GM12878 (cell line): Measurements from ENCODE around the gene CCDC14. TPM values are rescaled to one million over a fixed set of nuclear protein-coding genes. Genes with fewer than 3 reads are reported as not detected.

Experiments used
- ATAC-seq: fragments of 200-7000 bp; cut with Tn5 transposase; 3 replicates; pipeline ENCODE4 v1.9.1; 2020; ENCODE audit warnings: mild to moderate bottlenecking, moderate library complexity
- BruUV-seq: library from RNA; stranded (reverse); fragments of 400-500 nt; replicated peaks from 2 replicates; lab custom pipeline; 2021; lab: Mats Ljungman, UMichigan
- CTCF ChIA-PET: fragments of 300-600 bp; sonication (Branson Sonifier 250); formaldehyde crosslinking; extraction: SDS; loops from one replicate; lab custom pipeline; 2021; ENCODE audit warnings: inconsistent platforms; lab: Yijun Ruan, JAX
- POLR2A ChIA-PET: fragments of 350-600 bp; formaldehyde crosslinking; extraction: SDS; loops from one replicate; lab custom pipeline; 2021; ENCODE audit warnings: inconsistent platforms; lab: Charles Lee
- RAD21 ChIA-PET: fragments of 300-600 bp; sonication (Branson Sonifier 250); formaldehyde crosslinking; loops from one replicate; lab custom pipeline; 2023; ENCODE audit warnings: antibody characterized with exemption; ENCODE audit not compliant: unreplicated experiment; lab: Charles Lee
- SMC1A ChIA-PET: fragments of 300-600 bp; sonication (Branson Sonifier 250); formaldehyde crosslinking; loops from one replicate; lab custom pipeline; 2023; ENCODE audit not compliant: unreplicated experiment, uncharacterized antibody; lab: Charles Lee
- DNase-seq: peaks from one replicate; pipeline ENCODE4 v3.0.0-alpha.2; 2011; ENCODE audit warnings: low read depth, low spot score
- FAIRE-seq: peaks from 3 replicates; lab custom pipeline; 2011; peaks lifted over from hg19 to GRCh38; lab: Jason Lieb, UNC
- H2AFZ ChIP-seq: 2 replicates; pipeline ENCODE4 v1.6.0; 2011; ENCODE audit warnings: low read depth, low read length, control low read depth; ENCODE audit not compliant: control insufficient read depth
- H3K27ac ChIP-seq: 2 replicates; pipeline ENCODE4 v1.5.1; 2011; ENCODE audit warnings: control low read depth; ENCODE audit not compliant: control insufficient read depth, insufficient read depth
- H3K27me3 ChIP-seq, 2 experiments: replicated peaks in 1 of 2; 2 replicates each; pipeline versions ENCODE4 v1.6.0 to v1.6.1; 2011; ENCODE audit warnings: low read length in 1 of 2; ENCODE audit not compliant: control insufficient read depth in 2 of 2, insufficient read depth in 2 of 2
- H3K36me3 ChIP-seq, 2 experiments: 2 replicates each; pipeline ENCODE4 v1.5.1; 2011; ENCODE audit warnings: low read length in 1 of 2; ENCODE audit not compliant: control insufficient read depth in 2 of 2, insufficient read depth in 2 of 2
- H3K4me1 ChIP-seq: 2 replicates; pipeline ENCODE4 v1.6.1; 2011; ENCODE audit warnings: mild to moderate bottlenecking, low read length, moderate library complexity, mixed read lengths; ENCODE audit not compliant: control insufficient read depth, insufficient read depth
- H3K4me2 ChIP-seq: 2 replicates; pipeline ENCODE4 v1.6.0; 2011; ENCODE audit warnings: control low read depth; ENCODE audit not compliant: control insufficient read depth, insufficient read depth
- H3K4me3 ChIP-seq: fragments of 200-600 bp; sonication (generic); 2 replicates; pipeline ENCODE4 v1.5.1; 2016
- H3K79me2 ChIP-seq: 2 replicates; pipeline ENCODE4 v1.6.0; 2011; ENCODE audit warnings: low read length; ENCODE audit not compliant: control insufficient read depth, insufficient read depth
- H3K9ac ChIP-seq: 2 replicates; pipeline ENCODE4 v1.8.0; 2011; ENCODE audit warnings: low read length, control low read depth, mixed read lengths; ENCODE audit not compliant: control insufficient read depth, insufficient read depth
- H3K9me3 ChIP-seq: replicated peaks from 3 replicates; pipeline ENCODE4 v1.5.1; 2011; ENCODE audit warnings: mild to moderate bottlenecking, low read length; ENCODE audit not compliant: control insufficient read depth, insufficient read depth
- H4K20me1 ChIP-seq: 2 replicates; pipeline ENCODE4 v1.6.0; 2011; ENCODE audit not compliant: control insufficient read depth, insufficient read depth
- BACH1 ChIP-seq: fragments of 450-650 bp; IDR thresholded peaks from 2 replicates; pipeline ENCODE4 v1.6.1; 2017; ENCODE audit warnings: mild to moderate bottlenecking, borderline replicate concordance
- CBX5 ChIP-seq: sonication (generic); IDR thresholded peaks from 2 replicates; pipeline ENCODE4 v1.6.1; 2016; ENCODE audit warnings: low read depth, moderate library complexity, mild to moderate bottlenecking, inconsistent platforms
- CEBPZ ChIP-seq: fragments of 150-350 bp; IDR thresholded peaks from 2 replicates; pipeline ENCODE4 v1.6.1; 2016; ENCODE audit warnings: low read depth, low read length
- CUX1 ChIP-seq: IDR thresholded peaks from 2 replicates; pipeline ENCODE4 v1.6.1; 2012; ENCODE audit warnings: improper control_type of control experiment, low read depth, low read length; ENCODE audit not compliant: insufficient replicate concordance
- HDAC2 ChIP-seq: fragments of 200-600 bp; sonication (generic); IDR thresholded peaks from 2 replicates; pipeline ENCODE4 v1.6.1; 2017
- KAT2A ChIP-seq: conservative IDR thresholded peaks from 2 replicates; pipeline ENCODE4 v1.6.1; 2011; ENCODE audit warnings: low read depth, low read length; ENCODE audit not compliant: control insufficient read depth
- NBN ChIP-seq: fragments of 450-650 bp; IDR thresholded peaks from 2 replicates; pipeline ENCODE4 v1.6.1; 2016
- NR2C1 ChIP-seq: fragments of 450-650 bp; IDR thresholded peaks from 2 replicates; pipeline ENCODE4 v1.6.1; 2017; ENCODE audit warnings: antibody characterized with exemption, mild to moderate bottlenecking, moderate library complexity
- NR2C2 ChIP-seq: IDR thresholded peaks from 2 replicates; pipeline ENCODE4 v1.6.1; 2011; ENCODE audit warnings: borderline replicate concordance, low read depth; ENCODE audit not compliant: control insufficient read depth, insufficient read length
- PAX8 ChIP-seq: fragments of 450-650 bp; IDR thresholded peaks from 2 replicates; pipeline ENCODE4 v1.6.1; 2017; ENCODE audit warnings: mild to moderate bottlenecking, moderate library complexity
- SIX5 ChIP-seq: IDR thresholded peaks from 2 replicates; pipeline ENCODE4 v1.6.1; 2011; ENCODE audit warnings: mild to moderate bottlenecking, low read depth, low read length, moderate library complexity; ENCODE audit not compliant: severe bottlenecking
- SKIL ChIP-seq: fragments of 450-650 bp; IDR thresholded peaks from 2 replicates; pipeline ENCODE4 v1.6.1; 2017; ENCODE audit warnings: mild to moderate bottlenecking, low read depth, inconsistent platforms; ENCODE audit not compliant: poor library complexity, severe bottlenecking
- YBX1 ChIP-seq: fragments of 450-650 bp; IDR thresholded peaks from 2 replicates; pipeline ENCODE4 v1.6.1; 2016; ENCODE audit warnings: antibody characterized with exemption
- WGBS: methylation state at CpG from one replicate; pipeline ENCODE4 v1.1.6; 2016; ENCODE audit warnings: low lambda C conversion rate; ENCODE audit not compliant: insufficient replicate concordance, insufficient coverage; ENCODE audit errors: missing lambda C conversion rate; 5-methylcytosine and 5-hydroxymethylcytosine counted together
- in situ Hi-C: fragments of 300-500 bp; cut with MboI; formaldehyde crosslinking; loops from 9 replicates; pipeline ENCODE4 v1.14.3; 2018; ENCODE audit warnings: mixed read lengths
- intact Hi-C: fragments of 100-400 bp; cut with micrococcal nuclease; formaldehyde crosslinking; loops from one replicate; pipeline ENCODE4 v1.14.2; 2022; ENCODE audit not compliant: unreplicated experiment
- polyA plus RNA-seq, 11 experiments: library from polyadenylated mRNA; depleted of rRNA in 4 of 11; unstranded in 6 of 11; stranded (reverse) in 5 of 11; fragments of >200 nt; fragmentation: Nextera tagmentation in 4 of 11; fragmentation: Illumina TruSeq in 1 of 11; extraction: Ambion mirVana in 4 of 11; extraction: Trizol in 1 of 11; gene quantifications; 1 replicate in 1 of 11; 2 replicates in 10 of 11; pipeline versions ENCODE4 v1.2.1 to v1.2.3, GENCODE V29; 2011 to 2016; ENCODE audit warnings: inconsistent platforms in 2 of 11, missing spikeins in 2 of 11, low read depth in 1 of 11
- total RNA-seq, 4 experiments: library from RNA; depleted of rRNA in 3 of 4; stranded (reverse); fragments of >200 nt in 3 of 4; fragmentation: Illumina TruSeq in 1 of 4; extraction: Trizol in 1 of 4; gene quantifications; 2 replicates each; pipeline versions ENCODE4 v1.2.1 to v1.2.3, GENCODE V29; 2013 to 2021

CCDC14 gene
- total and polyA plus RNA-seq, 10 of the 15 experiments (the other 5 are each of a cell fraction or from before 2014, with no cell fraction given): 15.9 to 104 (median 43.0) TPM

GRCh38 chr3:123935830-123936229 is 25.2 kb downstream of the CCDC14 start (continued):
- TF ChIP-seq NR2C1 (no peak), SIX5 (no peak), CBX5 (no peak)

- ChIA-PET CTCF (no interaction called here), RAD21 (no interaction called here), POLR2A (no interaction called here), SMC1A (no interaction called here)
- intact Hi-C loops: no loop called here
- Histone ChIP-seq H2AFZ (no peak overlapping the region), H3K4me1 (no peaks in the 10 kb centered on the region), H3K4me2 (no peak overlapping the region), H3K9ac (no peak overlapping the region), H4K20me1 (no peaks in the 10 kb centered on the region), H3K27me3 (no peaks in the 10 kb centered on the region), H3K79me2 (no peaks in the 10 kb centered on the region), H3K36me3 (no peaks in the 10 kb centered on the region; a peak in 1 of 4 replicates), H3K27ac (no peak overlapping the region), H3K9me3 (no peaks in the 10 kb centered on the region), H3K4me3 (no peak overlapping the region)
- FAIRE-seq (no peak), ATAC-seq (no peak), DNase-seq (no peak)
- in situ Hi-C loops: no loop called here
- WGBS: 94% methylated on average over 2 of the region's 2 CpGs
- BruUV-seq: no TSS peak
- TF ChIP-seq CUX1 (no peak), BACH1 (no peak), YBX1 (no peak), NR2C2 (no peak), SKIL (no peak), CEBPZ (no peak), CBX5 (no peak), NBN (no peak), PAX8 (no peak), HDAC2 (no peak), KAT2A (no peak)
Measured at GRCh38 chr3:123934250-123934649, 26.8 kb downstream of the CCDC14 start.
